CD14-positive monocyte (primary cell): ENCODE measurements around the gene MRPL30. TPM values are rescaled to one million over a fixed set of nuclear protein-coding genes. Genes with fewer than 3 reads are reported as not detected.
A peak's percentile ranks its signal among the peaks of the same experiment; 100 is the strongest.

Source experiments
- DNase-seq, 3 donors: peaks; one replicate each; pipeline ENCODE4 v3.0.0-alpha.2; 2011 to 2022
- H2AFZ ChIP-seq: 2 replicates; pipeline ENCODE4 v1.6.0; 2012; ENCODE audit warnings: mild to moderate bottlenecking, low read depth, low read length, inconsistent platforms; ENCODE audit not compliant: insufficient read depth, poor library complexity, severe bottlenecking
- H3K27ac ChIP-seq, 2 donors: 1 replicate in 1 of 2; 2 replicates in 1 of 2; pipeline ENCODE4 v1.5.1; 2012 to 2013; ENCODE audit warnings: low read length in 2 of 2, control low read depth in 1 of 2, inconsistent platforms in 1 of 2, low read depth in 1 of 2, mild to moderate bottlenecking in 1 of 2
- H3K27me3 ChIP-seq, 2 donors: one replicate each; pipeline versions ENCODE4 v1.6.0 to v1.6.1; 2011 to 2013; ENCODE audit warnings: low read length in 2 of 2; ENCODE audit not compliant: control insufficient read depth in 2 of 2, insufficient read depth in 2 of 2
- H3K36me3 ChIP-seq, 2 donors: replicated peaks in 1 of 2; 1 replicate in 1 of 2; 2 replicates in 1 of 2; pipeline versions ENCODE4 v1.5.1 to v1.6.1; 2012 to 2013; ENCODE audit warnings: low read length in 2 of 2, control low read depth in 1 of 2, inconsistent platforms in 1 of 2, mild to moderate bottlenecking in 1 of 2; ENCODE audit not compliant: insufficient read depth in 2 of 2, control insufficient read depth in 1 of 2
- H3K4me1 ChIP-seq, 2 donors: 1 replicate in 1 of 2; 2 replicates in 1 of 2; pipeline versions ENCODE4 v1.5.1 to v1.6.1; 2012 to 2013; ENCODE audit warnings: low read length in 2 of 2, control low read depth in 1 of 2, inconsistent platforms in 1 of 2, mild to moderate bottlenecking in 1 of 2, moderate library complexity in 1 of 2; ENCODE audit not compliant: insufficient read depth in 2 of 2, control insufficient read depth in 1 of 2
- H3K4me2 ChIP-seq: replicated peaks from 2 replicates; pipeline ENCODE3; 2012; ENCODE audit warnings: low read length, moderate library complexity, mild to moderate bottlenecking; ENCODE audit not compliant: poor library complexity, severe bottlenecking; ENCODE audit errors: extremely low read depth
- H3K4me3 ChIP-seq, 3 experiments: fragments of 200-600 bp in 1 of 3; sonication (generic) in 1 of 3; replicated peaks in 1 of 3; 1 replicate in 2 of 3; 2 replicates in 1 of 3; pipeline ENCODE4 v1.5.1; 2011 to 2013; ENCODE audit warnings: low read length in 3 of 3, mild to moderate bottlenecking in 3 of 3, control low read depth in 2 of 3, low read depth in 2 of 3, inconsistent platforms in 1 of 3, moderate library complexity in 1 of 3
- H3K79me2 ChIP-seq: 2 replicates; pipeline ENCODE4 v1.6.0; 2012; ENCODE audit warnings: mild to moderate bottlenecking, control low read depth, inconsistent platforms, low read length, moderate library complexity; ENCODE audit not compliant: insufficient read depth
- H3K9ac ChIP-seq: 2 replicates; pipeline ENCODE4 v1.6.0; 2017; ENCODE audit warnings: low read length, mild to moderate bottlenecking; ENCODE audit not compliant: insufficient read depth, poor library complexity, severe bottlenecking
- H3K9me3 ChIP-seq, 2 donors: replicated peaks in 1 of 2; 1 replicate in 1 of 2; 2 replicates in 1 of 2; pipeline versions ENCODE4 v1.5.1 to v1.6.1; 2012 to 2013; ENCODE audit warnings: low read length in 2 of 2, control low read depth in 1 of 2; ENCODE audit not compliant: control insufficient read depth in 1 of 2, insufficient read depth in 1 of 2
- H4K20me1 ChIP-seq: 2 replicates; pipeline ENCODE4 v1.6.0; 2012; ENCODE audit warnings: mild to moderate bottlenecking, low read length, control low read depth, moderate library complexity; ENCODE audit not compliant: insufficient read depth
- H3K27ac Mint-ChIP-seq, 7 donors: one replicate each; pipeline ENCODE4 v1.8.0; 2020; ENCODE audit warnings: mild to moderate bottlenecking in 7 of 7, mixed read lengths in 7 of 7, moderate library complexity in 6 of 7, inconsistent platforms in 2 of 7
- H3K27me3 Mint-ChIP-seq, 3 donors: one replicate each; pipeline ENCODE4 v1.8.0; 2021 to 2022; ENCODE audit warnings: low read depth in 3 of 3, mild to moderate bottlenecking in 3 of 3, mixed read lengths in 3 of 3, moderate library complexity in 3 of 3, inconsistent platforms in 1 of 3
- H3K36me3 Mint-ChIP-seq, 2 donors: one replicate each; pipeline ENCODE4 v1.8.0; 2020; ENCODE audit warnings: mixed read lengths in 2 of 2, inconsistent platforms in 1 of 2, mild to moderate bottlenecking in 1 of 2
- H3K4me1 Mint-ChIP-seq: one replicate; pipeline ENCODE4 v1.8.0; 2020; ENCODE audit warnings: mild to moderate bottlenecking, mixed read lengths
- H3K4me3 Mint-ChIP-seq, 2 donors: one replicate each; pipeline ENCODE4 v1.8.0; 2020; ENCODE audit warnings: mild to moderate bottlenecking in 2 of 2, mixed read lengths in 2 of 2, moderate library complexity in 1 of 2
- H3K9me3 Mint-ChIP-seq, 7 donors: one replicate each; pipeline ENCODE4 v1.8.0; 2020 to 2022; ENCODE audit warnings: mixed read lengths in 7 of 7, mild to moderate bottlenecking in 6 of 7, moderate library complexity in 6 of 7, inconsistent platforms in 2 of 7
- CTCF ChIP-seq: fragments of 200-600 bp; IDR thresholded peaks from one replicate; pipeline ENCODE4 v1.8.0; 2022; ENCODE audit warnings: antibody characterized with exemption, mild to moderate bottlenecking
- WGBS: methylation state at CpG from one replicate; pipeline ENCODE4 v1.1.5; 2013; ENCODE audit warnings: missing lambda C conversion rate; ENCODE audit not compliant: insufficient coverage; 5-methylcytosine and 5-hydroxymethylcytosine counted together
- intact Hi-C, 2 donors: fragments of 100-400 bp; cut with micrococcal nuclease; formaldehyde crosslinking; loops; one replicate each; pipeline versions ENCODE4 v1.15.0 to v1.15.1; 2023
- polyA plus RNA-seq, 3 donors: library from polyadenylated mRNA; depleted of rRNA in 1 of 3; unstranded in 2 of 3; stranded (reverse) in 1 of 3; fragments of 300-500 nt in 2 of 3; fragments of >200 nt in 1 of 3; fragmentation: Illumina TruSeq in 2 of 3; gene quantifications; 1 replicate in 2 of 3; 2 replicates in 1 of 3; pipeline ENCODE4 v1.2.3, GENCODE V29; 2012 to 2021

Gene MRPL30
- polyA plus RNA-seq, 3 donors = 6.3 to 14.2 (median 9.7) TPM

DNA sequence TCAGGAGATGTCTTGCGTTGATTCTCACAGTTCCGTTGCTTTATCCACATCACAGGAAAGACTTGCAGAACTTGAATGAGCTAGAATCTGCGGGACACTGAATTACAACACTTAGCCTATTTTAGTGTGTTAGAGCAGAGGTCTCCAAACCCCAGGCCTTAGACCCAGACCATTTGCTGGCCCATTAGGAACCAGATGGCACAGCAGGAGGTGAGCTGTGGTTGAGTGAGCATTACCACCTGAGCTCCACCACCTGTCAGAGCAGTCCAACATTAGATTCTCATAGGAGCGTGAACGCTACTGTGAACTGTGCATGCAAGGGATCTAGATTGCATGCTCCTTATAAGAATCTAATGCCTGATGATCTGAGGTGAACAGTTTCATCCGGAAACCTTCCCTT lies 3.8 kb downstream of the MRPL30 start:
- Histone ChIP-seq H3K9ac (no peak overlapping the region), H3K4me2 (no peak overlapping the region), H3K4me1 (peaks cover 13 to 20% of the 10 kb centered on the region in 2 donors), H2AFZ (no peak overlapping the region), H3K27ac (no peak overlapping the region), H3K9me3 (no peaks in the 10 kb centered on the region), H3K79me2 (peaks cover 68% of the 10 kb centered on the region), H4K20me1 (peaks cover 18% of the 10 kb centered on the region), H3K27me3 (no peaks in the 10 kb centered on the region), H3K4me3 (no peak overlapping the region), H3K36me3 (peaks cover 24 to 31% of the 10 kb centered on the region in 2 donors)
- Mint-ChIP-seq H3K9me3 (no peaks in the 10 kb centered on the region), H3K27me3 (peaks cover 0 to 1% (median 0%) of the 10 kb centered on the region in 3 donors), H3K27ac (no peak overlapping the region), H3K4me3 (no peak overlapping the region), H3K4me1 (peaks cover 25% of the 10 kb centered on the region), H3K36me3 (peaks cover 26 to 36% of the 10 kb centered on the region in 2 donors)
- WGBS = 100% methylated on average over 1 of the region's 6 CpGs
- DNase-seq = no peak
- no peak for TF ChIP-seq CTCF
- intact Hi-C loops = loop anchor here (5.0 to 10.0 kb wide), 2 partner anchors 310 to 578 kb away; partner anchors contain the start of genes COA5 (in 1 of the 2), REV1 (in 1 of the 2) and UNC50 (in 1 of the 2)

DNA sequence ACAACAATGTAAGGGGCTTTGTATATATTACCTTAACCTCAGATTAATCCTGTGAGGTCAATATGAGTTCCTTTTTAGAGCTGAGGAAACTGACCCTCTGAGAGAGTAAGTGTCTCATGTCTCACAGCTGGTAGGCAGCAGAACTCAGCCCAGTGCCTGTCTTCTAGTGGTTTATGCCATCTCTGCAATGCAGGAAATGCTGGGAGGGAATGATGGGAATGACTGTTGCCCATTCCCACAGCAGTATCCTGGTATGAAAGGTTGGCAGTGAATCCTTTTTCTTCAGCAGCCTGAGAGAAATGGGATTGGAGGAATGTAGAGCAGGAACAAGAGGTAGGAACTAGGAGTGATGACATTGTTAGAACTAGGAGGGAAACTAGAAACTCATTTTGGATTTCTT lies 6.0 kb downstream of the MRPL30 start:
- H3K9ac ChIP-seq = no peak overlapping the region
- Mint-ChIP-seq H3K9me3 (peaks cover 0 to 3% (median 0%) of the 10 kb centered on the region in 7 donors), H3K4me3 (no peak overlapping the region), H3K27ac (peak overlapping the region in 2 of 7 donors; percentile 2 to 62), H3K4me1 (peaks cover 13% of the 10 kb centered on the region), H3K36me3 (peaks cover 45 to 58% of the 10 kb centered on the region in 2 donors), H3K27me3 (peaks cover 0 to 3% (median 1%) of the 10 kb centered on the region in 3 donors)
- no peak overlapping the region for H2AFZ ChIP-seq
- intact Hi-C loops = loop anchor here in 1 of 2 donors (10.0 kb wide), 1 partner anchor 308 kb away; the partner anchor contains the start of gene REV1
- TF ChIP-seq CTCF = no peak
- no peak overlapping the region for H3K27ac ChIP-seq
- DNase-seq = no peak
- peaks cover under 1 to 4% of the 10 kb centered on the region in 2 donors for H3K4me1 ChIP-seq
- H3K9me3 ChIP-seq = no peaks in the 10 kb centered on the region
- H3K4me2 ChIP-seq = no peak overlapping the region
- H3K4me3 ChIP-seq = no peak overlapping the region
- no peaks in the 10 kb centered on the region for H3K27me3 ChIP-seq
- H4K20me1 ChIP-seq = peaks cover 18% of the 10 kb centered on the region
- peaks cover 46% of the 10 kb centered on the region for H3K79me2 ChIP-seq
- peaks cover 26 to 53% of the 10 kb centered on the region in 2 donors for H3K36me3 ChIP-seq
